Suppressor macrophage treated with lipopolysaccharide for 4 hours (primary cell): ENCODE measurements around the gene KCNJ10.

Experiments
- DNase-seq: peaks from one replicate; pipeline ENCODE4 v3.0.0-alpha.2; 2020

KCNJ10 gene

DNA sequence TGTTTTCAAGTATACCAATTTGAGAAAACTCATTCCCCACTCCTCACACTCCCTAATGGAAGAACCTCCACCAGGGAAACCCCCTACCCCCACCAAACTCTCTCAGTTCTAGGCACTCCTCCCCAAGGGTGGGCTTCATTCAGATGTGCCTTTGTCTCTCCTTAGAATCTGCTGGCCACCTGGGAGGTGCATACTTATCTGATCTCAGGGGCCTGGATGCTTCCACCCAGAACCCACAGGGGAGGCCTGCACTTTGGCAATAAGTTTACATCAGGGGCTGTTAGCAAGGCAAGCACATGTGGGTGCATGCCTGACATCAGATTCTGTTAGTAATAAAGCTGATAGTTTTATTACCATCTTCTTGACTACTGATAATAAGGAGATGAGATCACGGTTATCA, 83.4 kb downstream of the KCNJ10 start:
- DNase-seq, result no peak

DNA sequence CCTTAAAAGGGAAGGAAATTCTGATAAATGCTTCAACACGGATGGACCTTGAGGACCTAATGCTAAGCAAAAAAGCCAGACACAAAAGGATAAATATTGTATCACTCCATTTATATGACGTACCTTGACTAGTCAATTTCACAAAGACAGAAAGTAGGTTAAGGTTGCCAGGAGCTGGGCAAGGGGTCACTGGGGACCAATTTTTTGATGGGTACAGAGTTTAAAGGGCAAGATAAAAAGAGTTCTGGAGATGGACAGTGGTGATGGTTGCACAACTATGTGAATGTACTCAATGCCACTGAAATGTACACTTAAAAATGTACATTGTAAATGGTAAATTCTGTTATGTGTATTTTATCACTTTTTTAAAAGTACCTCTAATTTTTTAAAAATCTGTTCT, 83.9 kb downstream of the KCNJ10 start:
- DNase-seq, result no peak

DNA sequence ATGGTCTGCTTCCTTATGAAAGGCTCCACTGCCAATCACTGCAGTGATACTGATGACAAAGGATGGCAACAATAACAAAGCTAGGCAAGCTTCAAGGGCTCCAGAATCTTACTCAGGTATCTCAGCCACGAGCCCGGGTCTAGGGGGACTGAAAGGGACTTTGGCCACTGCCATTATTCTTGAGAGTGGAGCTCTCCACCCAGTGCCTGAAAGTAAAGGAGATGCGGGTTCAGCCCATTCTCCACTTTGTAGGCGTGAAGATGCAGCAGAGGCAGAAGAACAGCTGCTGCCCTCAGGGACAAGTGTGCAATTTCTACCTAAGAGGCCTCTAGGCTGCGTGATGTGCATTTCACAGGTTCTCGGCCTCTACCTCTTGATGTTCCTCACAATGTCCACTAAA, 84.5 kb downstream of the KCNJ10 start:
- DNase-seq, result no peak

DNA sequence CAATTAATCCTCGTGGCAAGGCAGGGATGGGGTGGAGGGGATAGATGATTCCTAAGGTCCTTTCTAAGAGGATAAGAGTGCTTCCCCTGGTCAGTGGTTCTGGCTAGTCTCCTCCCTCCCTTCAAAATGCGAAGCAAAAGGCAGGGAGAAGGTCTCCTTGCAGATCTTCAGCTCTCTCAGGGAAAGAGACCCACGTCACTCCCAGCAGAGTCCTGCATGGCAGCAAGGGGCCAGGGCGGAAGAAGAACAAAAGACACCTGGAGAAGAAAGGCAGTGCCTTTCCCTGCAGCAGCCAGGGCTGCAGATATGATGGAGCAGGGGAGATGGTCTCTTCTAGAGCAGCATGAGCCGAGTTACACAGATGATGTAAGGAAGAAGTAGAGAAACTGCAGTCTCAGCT, 86.3 kb downstream of the KCNJ10 start:
- DNase-seq, result no peak

DNA sequence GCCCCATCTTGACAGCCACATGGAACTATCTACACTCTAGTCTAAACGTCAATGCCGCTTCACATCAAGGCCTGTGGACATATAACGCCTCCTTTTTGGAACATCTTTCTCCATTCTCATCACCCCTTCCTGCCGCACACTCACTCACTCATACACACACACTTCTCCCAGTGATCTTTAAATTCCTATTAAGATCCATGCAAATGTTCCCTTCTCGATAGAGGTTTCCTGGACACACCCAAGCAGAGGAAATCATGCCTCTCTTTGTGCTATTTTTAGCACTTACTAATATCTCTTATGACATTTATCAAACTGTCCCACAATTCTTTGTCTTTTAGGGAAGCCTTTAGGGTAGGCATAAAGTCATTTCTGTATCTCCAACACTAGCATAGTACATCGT, 87.7 kb downstream of the KCNJ10 start:
- no peak for DNase-seq

DNA sequence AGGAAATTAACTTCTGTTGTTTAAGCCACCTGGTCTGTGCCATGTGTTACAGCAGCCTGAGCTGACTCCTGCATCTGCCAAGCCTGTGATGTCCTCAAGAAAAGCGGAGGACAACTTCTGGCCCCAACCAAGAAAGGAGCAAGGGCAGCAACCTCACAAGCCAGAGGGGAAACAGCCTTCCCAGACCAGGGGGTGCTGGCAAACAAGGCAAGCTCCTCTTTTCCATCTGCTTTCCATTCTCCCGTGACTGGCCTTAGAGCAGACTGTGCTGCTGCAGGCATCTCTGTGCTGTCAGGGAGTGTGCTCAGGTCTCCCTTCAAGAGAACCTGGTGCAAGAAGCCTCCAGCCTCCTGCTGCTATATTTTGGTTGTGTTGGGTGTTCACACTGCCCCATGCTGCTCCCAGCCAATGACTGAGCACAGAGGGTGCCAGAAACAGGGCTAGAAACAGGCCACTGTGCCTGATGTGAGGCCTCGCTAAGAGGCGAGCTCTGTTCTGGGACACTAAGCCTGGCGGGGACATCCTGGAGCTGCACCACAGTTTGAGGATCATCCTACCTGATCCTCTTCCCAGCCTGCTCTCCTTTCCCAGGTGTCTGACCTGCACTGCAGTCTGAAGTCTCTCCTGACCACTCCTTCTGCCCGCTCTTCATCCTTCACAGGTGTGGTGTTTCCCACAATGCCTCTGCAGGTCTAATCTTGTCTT, 88.5 kb downstream of the KCNJ10 start:
- DNase-seq, result no peak

DNA sequence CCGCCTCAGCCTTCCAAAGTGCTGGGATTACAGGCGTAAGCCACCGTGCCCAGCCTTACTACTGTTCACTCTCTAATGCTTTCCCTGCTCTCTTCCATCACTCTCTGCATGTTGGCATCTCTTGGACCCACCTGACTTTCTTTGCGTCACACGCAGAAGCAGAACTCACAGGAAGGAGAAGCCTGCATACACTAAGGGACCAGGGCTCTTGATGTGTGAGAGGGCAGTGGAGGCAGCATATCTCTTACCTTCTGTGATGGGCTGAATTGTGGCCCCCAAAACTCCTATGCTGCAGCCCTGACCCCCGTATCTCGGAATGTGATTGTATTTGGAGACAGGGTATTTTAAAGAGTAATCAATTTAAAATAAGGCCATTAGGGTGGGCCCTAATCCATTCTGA, 89.2 kb downstream of the KCNJ10 start:
- DNase-seq, result no peak

DNA sequence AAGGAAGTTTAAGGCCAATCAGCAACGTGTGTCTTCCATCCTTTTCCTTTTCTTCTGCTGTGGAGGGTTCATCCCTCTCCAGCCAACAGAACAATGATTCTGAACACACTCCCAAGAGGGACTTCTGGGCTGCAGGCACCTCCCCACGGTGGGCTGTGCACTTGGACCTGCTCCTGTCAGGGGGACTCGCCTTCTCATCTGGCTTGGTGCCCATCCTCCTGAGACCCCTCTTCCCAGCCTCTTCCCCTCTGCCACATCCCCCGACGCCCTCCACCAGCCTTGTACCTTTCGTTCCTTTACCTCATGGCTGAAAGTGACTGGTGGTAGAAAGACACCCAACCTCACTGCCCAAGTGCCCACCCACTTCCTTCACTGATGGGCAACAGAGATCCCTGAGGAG, 89.9 kb downstream of the KCNJ10 start:
- no peak for DNase-seq

DNA sequence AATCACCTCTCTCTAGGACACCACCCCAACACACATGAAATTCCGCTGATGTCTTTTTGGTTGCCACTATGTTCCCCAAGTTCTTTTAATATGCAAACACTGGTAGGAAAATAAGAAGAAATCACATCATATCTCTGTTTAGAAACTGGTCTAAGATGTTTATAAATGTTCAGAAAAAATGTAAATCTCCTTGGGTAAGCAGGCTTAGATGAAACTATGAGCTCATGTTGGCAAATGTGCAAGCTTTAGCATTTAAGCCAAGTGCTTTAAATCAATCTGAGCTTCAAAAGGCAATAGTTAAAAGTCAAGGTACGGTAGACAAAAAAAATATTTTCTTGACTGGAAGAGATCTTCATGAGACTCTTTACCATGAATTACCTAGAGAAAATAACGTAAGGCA, 90.7 kb downstream of the KCNJ10 start:
- DNase-seq, result no peak

DNA sequence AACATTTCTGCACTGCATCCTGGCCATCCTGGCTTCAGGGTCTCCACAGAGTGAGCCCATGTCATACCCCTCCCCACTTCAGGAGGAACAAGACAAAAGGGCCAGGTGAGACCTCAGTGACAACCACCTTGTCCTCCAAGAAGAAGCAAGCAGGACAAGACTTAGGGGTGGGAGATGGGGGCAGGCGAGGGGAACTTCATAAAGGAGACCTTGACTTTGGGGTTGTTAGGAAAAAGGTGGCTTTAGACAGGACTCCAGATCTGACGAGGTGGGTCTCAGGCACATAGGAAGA, 91.9 kb downstream of the KCNJ10 start:
- no peak for DNase-seq

DNA sequence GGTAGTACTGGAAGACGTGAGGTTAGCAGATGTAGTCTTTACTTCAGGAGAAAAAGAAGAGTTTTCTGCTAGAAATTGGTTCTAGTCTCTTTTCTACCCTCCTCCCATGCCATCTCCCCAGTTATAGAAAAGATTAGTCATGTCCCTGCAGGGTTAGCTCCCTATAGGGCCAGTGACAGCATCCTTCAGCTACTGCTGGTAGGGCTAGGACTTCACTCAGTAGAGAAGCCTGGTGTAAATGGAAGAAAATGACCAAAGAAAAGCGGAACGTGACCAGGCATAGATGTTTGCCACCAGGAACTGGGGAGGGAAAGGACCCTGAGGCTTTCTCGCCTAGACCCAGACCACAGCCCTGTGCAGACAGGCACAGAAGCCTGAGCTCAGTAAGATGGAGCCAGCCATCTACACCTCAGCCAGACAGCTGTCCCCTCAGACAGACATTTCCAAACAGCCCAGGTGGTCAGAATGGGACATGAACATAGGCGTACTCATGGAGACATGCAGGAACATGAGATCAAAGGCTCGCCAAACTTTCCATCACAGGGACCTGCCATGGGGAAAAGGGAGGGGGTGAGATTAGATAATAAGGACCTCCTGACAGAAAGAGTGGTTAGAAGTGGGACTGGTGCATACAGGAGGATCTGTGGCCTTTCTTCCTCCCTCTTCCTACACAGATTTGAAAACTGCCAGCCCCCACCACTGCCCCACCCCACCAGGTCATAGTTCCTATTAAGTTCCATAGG, 92.4 kb downstream of the KCNJ10 start:
- no peak for DNase-seq

DNA sequence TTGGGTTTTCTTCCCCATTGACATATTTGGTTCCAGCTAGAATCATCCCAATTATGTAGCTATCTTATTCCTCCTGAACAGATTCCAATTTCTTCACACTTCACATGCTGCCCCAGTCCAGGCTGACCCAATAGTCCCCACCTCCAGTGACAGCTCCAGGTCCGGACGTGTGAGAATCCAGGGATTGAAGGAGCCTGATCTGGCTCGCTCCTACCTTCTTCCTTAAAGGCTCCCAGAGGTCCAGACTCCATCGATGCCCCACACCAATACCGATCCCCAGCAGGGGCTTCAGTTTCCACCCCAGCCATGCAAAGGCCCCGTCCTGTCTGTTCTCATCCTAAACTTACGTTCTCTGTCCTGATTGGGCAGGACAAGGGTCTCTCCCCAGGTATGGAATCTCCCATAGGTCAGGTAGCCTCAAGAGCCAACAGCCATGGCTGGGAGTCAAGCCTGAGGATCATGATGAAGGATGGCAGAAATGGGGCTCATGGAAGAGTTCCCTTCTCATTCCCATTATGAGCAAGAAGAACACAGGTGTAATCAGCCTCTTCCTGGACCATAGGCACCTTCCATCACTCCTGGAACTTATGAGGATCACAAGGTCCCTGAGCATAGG, 95.5 kb downstream of the KCNJ10 start:
- no peak for DNase-seq

DNA sequence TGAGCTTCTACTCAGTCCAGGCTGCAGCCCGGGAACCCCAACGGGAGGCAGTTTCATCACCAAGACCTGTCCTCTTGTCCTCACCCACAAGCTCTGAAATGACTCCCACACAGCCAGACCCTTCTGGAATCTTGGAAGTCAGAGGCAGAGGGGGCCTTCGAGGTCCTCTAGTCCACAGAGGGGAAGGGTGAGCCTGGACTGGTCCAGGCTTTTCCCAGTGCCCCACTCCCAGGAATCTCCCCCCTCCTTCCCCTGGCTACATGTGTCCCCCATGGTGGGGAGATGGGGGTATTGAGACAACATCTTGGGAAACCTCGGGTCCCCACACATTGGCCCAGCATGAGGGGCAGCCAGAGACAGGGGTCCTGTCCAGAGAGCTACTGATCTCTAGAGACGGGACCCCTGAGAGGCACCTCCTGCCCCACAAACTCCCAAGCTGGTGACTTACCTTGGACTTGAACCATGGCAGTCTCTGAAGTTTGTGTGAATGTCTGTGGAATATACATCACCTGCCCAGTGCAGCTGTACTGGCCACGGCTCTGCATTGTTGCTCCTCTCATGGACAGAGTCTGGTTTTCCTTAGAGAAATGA, 96.5 kb downstream of the KCNJ10 start:
- DNase-seq, result no peak

DNA sequence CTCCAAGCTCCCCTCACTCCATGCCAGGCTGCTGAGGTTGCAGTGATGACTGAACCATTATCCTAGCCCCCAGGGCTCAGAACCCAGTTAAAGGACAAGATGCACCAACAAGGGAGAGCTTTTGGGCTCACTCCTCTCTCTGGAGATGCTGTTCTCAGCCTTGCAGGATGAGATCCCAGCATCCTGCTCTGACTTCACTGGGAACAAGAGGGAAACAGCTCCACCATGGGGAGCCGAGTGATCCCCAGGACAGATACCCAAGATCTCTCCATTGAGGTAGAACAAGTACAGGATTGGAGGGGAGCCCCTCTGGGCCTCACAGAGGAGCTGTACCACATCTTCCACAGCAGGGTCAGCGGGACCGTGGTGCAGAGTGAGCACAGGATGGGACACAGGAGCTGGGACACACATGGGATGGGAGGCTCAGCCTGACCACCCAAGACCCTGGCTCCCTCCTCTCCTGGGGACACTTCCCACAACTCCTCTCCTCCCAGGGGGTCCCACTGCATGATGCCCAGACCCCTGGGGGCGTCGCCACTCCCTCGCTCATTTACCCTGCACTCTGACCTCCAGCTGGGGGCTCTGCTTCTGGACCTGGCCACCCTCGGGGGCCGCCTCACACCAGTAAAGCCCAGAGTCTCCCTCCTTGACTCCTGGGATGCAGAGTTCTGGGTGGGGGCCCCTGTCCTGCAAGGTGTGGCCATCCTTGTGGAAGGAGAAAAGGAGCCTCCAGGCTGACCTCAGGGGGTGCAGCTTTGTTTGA, 97.3 kb downstream of the KCNJ10 start:
- DNase-seq, result no peak

DNA sequence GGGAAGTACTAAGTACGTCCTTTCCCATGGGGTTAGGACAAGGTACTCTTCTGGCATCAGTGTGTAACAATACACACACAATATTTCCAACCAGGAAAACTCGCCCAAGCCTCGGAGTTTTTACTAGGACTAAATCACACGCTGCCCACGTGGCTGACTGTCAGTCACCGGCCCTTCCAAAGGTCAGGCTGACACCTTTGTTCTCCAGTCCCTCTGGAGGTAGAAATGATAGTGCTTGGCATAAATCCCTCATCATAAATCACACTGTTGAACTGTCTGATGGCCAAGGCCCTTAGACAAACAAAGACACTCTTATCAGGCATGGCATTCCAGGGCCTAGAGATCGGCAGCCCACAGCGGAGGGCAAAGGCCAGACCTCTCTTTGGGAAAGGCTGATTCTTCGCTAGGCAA, 99.0 kb downstream of the KCNJ10 start:
- DNase-seq, result no peak

DNA sequence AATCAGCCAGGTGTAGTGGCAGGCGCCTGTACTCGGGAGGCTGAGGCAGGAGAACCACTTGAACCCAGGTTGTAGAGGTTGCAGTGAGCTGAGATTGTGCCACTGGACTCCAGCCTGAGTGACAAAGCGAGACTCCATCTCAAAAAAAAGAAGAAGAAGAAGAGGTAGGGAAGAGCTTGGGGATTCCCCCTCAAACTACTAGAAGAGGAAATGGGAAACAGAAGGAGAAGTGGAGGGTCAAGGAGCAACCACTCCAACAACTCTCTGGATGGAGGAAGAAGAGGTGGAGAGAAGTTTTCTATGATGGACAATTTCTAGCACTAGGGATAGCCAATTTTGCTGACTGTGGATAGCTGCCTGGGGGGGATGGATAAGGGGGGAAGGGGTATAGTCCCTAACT, 101.1 kb downstream of the KCNJ10 start:
- DNase-seq, result no peak

DNA sequence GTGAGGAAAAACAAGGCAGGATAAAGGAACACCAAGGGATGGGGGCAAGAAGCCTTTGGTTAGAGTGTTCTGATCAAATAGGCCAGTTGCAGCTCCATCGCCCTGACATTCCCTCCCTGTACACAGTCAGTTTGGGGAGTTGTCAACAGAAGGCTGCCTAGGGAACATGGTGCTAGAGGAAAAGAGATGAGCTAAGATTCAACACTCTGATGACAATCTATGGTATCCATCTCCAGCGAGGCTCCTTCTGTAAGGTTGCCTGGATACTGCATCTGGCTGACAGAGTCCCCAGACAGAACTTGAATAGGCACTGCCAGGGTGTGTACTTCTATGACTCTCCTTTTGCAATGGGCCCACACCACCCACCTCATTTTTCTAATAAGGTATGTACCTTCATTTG, 104.7 kb downstream of the KCNJ10 start:
- DNase-seq, result no peak

DNA sequence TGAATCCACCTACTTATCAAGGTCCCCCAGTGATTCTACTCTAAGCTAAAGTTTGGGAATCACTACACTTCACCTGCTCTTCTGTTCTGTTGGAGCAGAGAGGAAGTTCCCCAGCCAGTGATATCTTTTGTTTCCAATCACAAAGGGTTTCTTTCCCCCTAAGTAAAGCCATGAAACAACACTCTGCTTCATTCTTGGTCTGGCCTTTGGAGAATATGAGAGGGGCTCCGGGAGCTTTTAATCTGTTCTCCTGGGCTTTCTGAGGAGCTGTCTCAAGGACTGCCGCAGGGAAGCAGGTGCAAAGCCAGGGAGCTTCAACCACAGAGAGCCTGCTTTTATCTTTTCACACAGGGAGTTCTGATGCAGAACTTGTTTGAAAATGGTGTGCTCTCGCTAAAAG, 105.8 kb downstream of the KCNJ10 start:
- DNase-seq, result no peak

DNA sequence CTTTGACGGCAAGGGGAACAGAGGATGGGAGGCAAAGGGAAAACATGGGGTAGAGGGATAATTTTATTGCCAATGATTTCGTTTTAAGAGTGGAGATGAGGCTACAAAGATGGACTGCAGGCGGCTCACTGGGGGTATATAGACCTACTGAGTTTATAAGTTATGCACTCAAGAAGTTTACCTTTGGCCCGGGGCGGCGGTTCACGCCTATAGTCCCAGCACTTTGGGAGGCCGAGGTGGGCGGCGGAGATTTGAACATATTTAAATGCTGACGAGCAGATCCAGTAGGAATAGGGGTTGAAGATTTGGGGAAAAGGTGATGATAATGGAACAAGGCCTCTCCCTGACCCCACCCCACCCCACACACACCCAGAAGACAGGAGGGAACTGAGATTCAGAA, 107.8 kb downstream of the KCNJ10 start:
- no peak for DNase-seq

DNA sequence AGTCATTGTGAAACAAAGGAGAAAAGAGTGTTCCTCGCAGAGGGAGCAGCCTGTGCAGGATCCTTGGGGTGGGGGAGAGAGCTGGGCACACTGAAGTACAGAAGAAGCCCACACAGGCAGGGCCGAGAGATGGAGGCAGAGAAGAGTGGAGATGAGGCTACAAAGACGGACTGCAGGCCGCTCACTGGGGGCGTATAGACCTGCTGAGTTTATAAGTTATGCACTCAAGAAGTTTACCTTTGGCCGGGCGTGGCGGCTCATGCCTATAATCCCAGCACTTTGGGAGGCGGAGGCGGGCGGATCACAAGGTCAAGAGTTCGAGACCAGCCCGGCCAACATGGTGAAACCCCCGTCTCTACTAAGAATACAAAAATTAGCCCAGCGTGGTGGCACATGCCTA, 108.3 kb downstream of the KCNJ10 start:
- no peak for DNase-seq

DNA sequence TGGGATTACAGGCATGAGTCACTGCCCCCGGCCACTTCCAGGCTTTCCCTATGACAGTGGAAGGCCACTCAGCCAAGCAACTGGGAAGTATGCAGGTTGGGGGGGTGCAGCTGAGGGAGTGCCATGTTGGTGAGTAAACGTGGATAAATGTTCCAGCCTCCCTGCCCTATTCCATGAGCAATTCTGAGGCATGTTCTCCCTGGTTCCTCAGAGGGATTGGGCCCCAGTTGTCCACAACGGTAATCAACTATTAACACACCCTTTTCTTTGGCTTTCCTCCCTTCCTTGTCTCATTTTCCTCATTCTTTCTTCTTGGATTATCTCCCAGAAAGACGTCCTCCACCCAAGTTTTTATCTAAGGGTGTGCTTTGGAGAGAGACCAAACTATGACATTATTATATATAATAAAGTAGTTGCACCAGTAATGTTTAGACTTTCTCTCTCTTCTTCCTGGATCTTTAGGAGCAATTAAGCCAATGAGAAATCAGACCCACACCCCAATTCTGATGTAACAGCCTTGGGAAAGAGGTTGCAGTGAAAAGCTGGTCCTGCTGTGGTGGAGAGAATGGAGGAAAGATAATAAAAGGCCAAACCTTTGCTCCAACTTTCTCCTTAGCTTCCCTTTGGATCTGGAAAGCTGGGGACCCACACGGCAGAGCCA, 109.1 kb downstream of the KCNJ10 start:
- DNase-seq, result no peak

DNA sequence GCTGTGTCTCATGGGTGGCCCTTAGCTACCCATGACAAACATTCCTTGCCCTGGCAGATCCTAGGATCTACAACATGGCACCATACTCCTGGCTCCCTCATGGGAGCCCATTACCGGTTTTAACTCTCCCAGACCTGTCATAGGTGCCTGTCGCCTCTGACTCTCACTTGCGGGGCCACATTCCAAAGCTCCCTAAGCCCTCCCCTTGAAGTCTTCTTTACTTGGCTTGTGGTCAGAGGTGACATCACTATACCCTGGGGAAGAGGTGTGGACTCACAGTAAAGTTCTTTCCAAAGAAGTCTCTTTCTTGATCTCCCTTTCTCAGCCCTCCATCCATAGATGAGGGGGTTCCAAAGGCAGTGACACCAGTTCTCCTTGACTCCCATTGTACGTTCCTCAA, 110.5 kb downstream of the KCNJ10 start:
- no peak for DNase-seq
